Adipose tissue (tissue), 3 donors: ENCODE data around the gene SAMD11. TPM values are rescaled to one million over a fixed set of nuclear protein-coding genes. Genes with fewer than 3 reads are reported as not detected.

Source experiments
- H3K27ac ChIP-seq: one replicate; pipeline ENCODE4 v1.5.1; 2013; ENCODE audit warnings: low read depth, low read length
- WGBS, 3 donors: extraction: QIAGEN DNeasy Blood & Tissue Kit; methylation state at CpG; one replicate each; pipeline ENCODE4 v1.1.7; 2013; 5-methylcytosine and 5-hydroxymethylcytosine counted together
- polyA plus RNA-seq, 3 donors: library from polyadenylated mRNA; stranded (reverse); fragments of 200-250 nt; gene quantifications; one replicate each; pipeline ENCODE4 v1.2.3, GENCODE V29; 2013
- donor health status: healthy with polysubstance abuse.
- donor health status: Bipolar disorder and iron deficiency.
- donor health status: healthy.

Gene SAMD11
- polyA plus RNA-seq, 3 donors: 1.00 to 7.9 (median 1.2) TPM

- 79 to 93% (median 89%) methylated on average over 7 of the region's 7 CpGs for WGBS, 3 donors
- no peak overlapping the region for H3K27ac ChIP-seq
Measured at GRCh38 chr1:952603-953002, 28.9 kb downstream of the SAMD11 start.

- WGBS, 3 donors: 91 to 92% (median 91%) methylated on average over 31 to 32 of the region's 32 CpGs
- no peak overlapping the region for H3K27ac ChIP-seq
Measured at GRCh38 chr1:953524-954320, 30.0 kb downstream of the SAMD11 start.

- WGBS, 3 donors: 83 to 91% (median 91%) methylated on average over 13 of the region's 13 CpGs
- no peak overlapping the region for H3K27ac ChIP-seq
Measured at GRCh38 chr1:954927-955326, 31.2 kb downstream of the SAMD11 start.

- WGBS, 3 donors: 45 to 68% (median 64%) methylated on average over 6 of the region's 6 CpGs
- H3K27ac ChIP-seq: no peak overlapping the region
Measured at GRCh38 chr1:955474-955873, 31.8 kb downstream of the SAMD11 start.

- H3K27ac ChIP-seq: no peak overlapping the region
- 88 to 92% (median 89%) methylated on average over 11 of the region's 11 CpGs for WGBS, 3 donors
Measured at GRCh38 chr1:956636-957035, 32.9 kb downstream of the SAMD11 start.

- no peak within 1 kb of the TSS for H3K27ac ChIP-seq
- 6 to 8% (median 8%) methylated on average over 78 to 100 of the region's 101 CpGs for WGBS, 3 donors
Measured at GRCh38 chr1:958823-959730, 35.4 kb downstream of the SAMD11 start, which contains the start of gene NOC2L. Gene NOC2L (minus strand): TSS chr1:959256. CDS start chr1:959240, 16 bp downstream.

GRCh38 chr1:959731-960362 is 36.1 kb downstream of the SAMD11 start:
- 23 to 30% (median 25%) methylated on average over 48 to 57 of the region's 57 CpGs for WGBS, 3 donors
- H3K27ac ChIP-seq: no peak overlapping the region

- 0 to 1% (median 0%) methylated on average over 54 to 108 of the region's 109 CpGs for WGBS, 3 donors
- H3K27ac ChIP-seq: no peak within 1 kb of the TSS
Measured at GRCh38 chr1:960363-961131, 36.8 kb downstream of the SAMD11 start, which contains the start of gene KLHL17. Gene KLHL17 (plus strand): TSS chr1:960584. CDS start chr1:960694, 110 bp downstream.

- no peak overlapping the region for H3K27ac ChIP-seq
- WGBS, 3 donors: 36 to 40% (median 37%) methylated on average over 53 to 56 of the region's 56 CpGs
Measured at GRCh38 chr1:961132-961669, 37.5 kb downstream of the SAMD11 start.

GRCh38 chr1:962381-963300 is 38.9 kb downstream of the SAMD11 start:
- H3K27ac ChIP-seq: no peak overlapping the region
- 94 to 97% (median 95%) methylated on average over 52 to 57 of the region's 57 CpGs for WGBS, 3 donors

GRCh38 chr1:963301-963651 is 39.6 kb downstream of the SAMD11 start:
- 88 to 91% (median 91%) methylated on average over 16 of the region's 16 CpGs for WGBS, 3 donors

GRCh38 chr1:963746-964525 is 40.2 kb downstream of the SAMD11 start:
- no peak overlapping the region for H3K27ac ChIP-seq
- WGBS, 3 donors: 92 to 94% (median 93%) methylated on average over 41 to 47 of the region's 47 CpGs

More at GRCh38 chr1:963301-963651, 39.6 kb downstream of the SAMD11 start:
- H3K27ac ChIP-seq: no peak overlapping the region

GRCh38 chr1:964691-965525 is 41.2 kb downstream of the SAMD11 start:
- 92 to 94% (median 92%) methylated on average over 38 to 39 of the region's 51 CpGs for WGBS, 3 donors
- no peak overlapping the region for H3K27ac ChIP-seq

- no peak overlapping the region for H3K27ac ChIP-seq
- 74 to 89% (median 78%) methylated on average over 24 to 26 of the region's 26 CpGs for WGBS, 3 donors
Measured at GRCh38 chr1:965526-966134, 41.9 kb downstream of the SAMD11 start.
